Liver (tissue), 9 donors: ENCODE data around the gene PRDX1. TPM values are rescaled to one million over a fixed set of nuclear protein-coding genes. Genes with fewer than 3 reads are reported as not detected.

Source experiments
- DNase-seq: peaks from one replicate; pipeline ENCODE4 v3.0.0-alpha.2; 2017; ENCODE audit warnings: low spot score
- H3K27ac ChIP-seq, 2 donors: one replicate each; pipeline ENCODE4 v1.7.0; 2013; ENCODE audit warnings: inconsistent platforms in 2 of 2, low read length in 2 of 2, control low read depth in 1 of 2, low read depth in 1 of 2, mild to moderate bottlenecking in 1 of 2
- H3K27me3 ChIP-seq, 4 donors: one replicate each; pipeline versions ENCODE4 v1.6.1 to v1.7.0; 2013; ENCODE audit warnings: low read length in 3 of 4, inconsistent platforms in 1 of 4, mild to moderate bottlenecking in 1 of 4, moderate library complexity in 1 of 4; ENCODE audit not compliant: control insufficient read depth in 4 of 4, insufficient read depth in 4 of 4
- H3K36me3 ChIP-seq, 4 donors: one replicate each; pipeline versions ENCODE4 v1.6.1 to v1.7.0; 2013; ENCODE audit warnings: low read length in 3 of 4, mild to moderate bottlenecking in 3 of 4, low read depth in 1 of 4, moderate library complexity in 1 of 4; ENCODE audit not compliant: control insufficient read depth in 4 of 4, insufficient read depth in 3 of 4
- H3K4me1 ChIP-seq, 4 donors: one replicate each; pipeline versions ENCODE4 v1.6.1 to v1.7.0; 2013; ENCODE audit warnings: low read length in 3 of 4, mild to moderate bottlenecking in 3 of 4, moderate library complexity in 1 of 4; ENCODE audit not compliant: control insufficient read depth in 4 of 4, insufficient read depth in 4 of 4
- H3K4me3 ChIP-seq, 3 donors: one replicate each; pipeline versions ENCODE4 v1.6.1 to v1.7.0; 2013; ENCODE audit warnings: low read length in 3 of 3, control low read depth in 1 of 3, low read depth in 1 of 3, mild to moderate bottlenecking in 1 of 3
- H3K9ac ChIP-seq, 2 donors: one replicate each; pipeline ENCODE4 v1.7.0; 2013; ENCODE audit warnings: low read length in 2 of 2, mild to moderate bottlenecking in 2 of 2, moderate library complexity in 2 of 2, control low read depth in 1 of 2, low read depth in 1 of 2
- H3K9me3 ChIP-seq, 4 donors: one replicate each; pipeline versions ENCODE4 v1.6.1 to v1.7.0; 2013; ENCODE audit warnings: low read length in 3 of 4; ENCODE audit not compliant: control insufficient read depth in 4 of 4
- ATF3 ChIP-seq: IDR thresholded peaks from 2 replicates; pipeline ENCODE4 v1.6.1; 2016; ENCODE audit warnings: antibody characterized with exemption
- CTCF ChIP-seq: fragments of 150-350 bp; IDR thresholded peaks from 2 replicates; pipeline ENCODE4 v1.5.1; 2017; ENCODE audit warnings: improper control_type of control experiment, low read depth, low read length; ENCODE audit not compliant: missing input control
- EGR1 ChIP-seq, 2 donors: IDR thresholded peaks; 2 replicates each; pipeline ENCODE4 v1.6.1; 2016 to 2018; ENCODE audit warnings: antibody characterized with exemption in 2 of 2, low read depth in 2 of 2
- FOXA1 ChIP-seq: IDR thresholded peaks from 2 replicates; pipeline ENCODE4 v1.6.1; 2016; ENCODE audit warnings: antibody characterized with exemption
- FOXA2 ChIP-seq: IDR thresholded peaks from 2 replicates; pipeline ENCODE4 v1.6.1; 2016; ENCODE audit warnings: antibody characterized with exemption
- GABPA ChIP-seq, 2 donors: IDR thresholded peaks in 1 of 2; conservative IDR thresholded peaks in 1 of 2; 2 replicates each; pipeline ENCODE4 v1.6.1; 2016; ENCODE audit warnings: antibody characterized with exemption in 2 of 2, mild to moderate bottlenecking in 1 of 2, moderate library complexity in 1 of 2
- HNF4A ChIP-seq, 2 donors: conservative IDR thresholded peaks; 2 replicates each; pipeline ENCODE4 v1.6.1; 2016; ENCODE audit warnings: antibody characterized with exemption in 2 of 2, mild to moderate bottlenecking in 2 of 2
- HNF4G ChIP-seq: IDR thresholded peaks from 2 replicates; pipeline ENCODE4 v1.6.1; 2016; ENCODE audit warnings: antibody characterized with exemption
- JUND ChIP-seq, 2 donors: IDR thresholded peaks; 2 replicates each; pipeline ENCODE4 v1.6.1; 2016; ENCODE audit warnings: antibody characterized with exemption in 2 of 2
- MAX ChIP-seq: IDR thresholded peaks from 2 replicates; pipeline ENCODE4 v1.6.1; 2016; ENCODE audit warnings: antibody characterized with exemption
- NR2F2 ChIP-seq: IDR thresholded peaks from 2 replicates; pipeline ENCODE4 v1.6.1; 2016; ENCODE audit warnings: antibody characterized with exemption
- RAD21 ChIP-seq, 2 donors: IDR thresholded peaks; 2 replicates each; pipeline ENCODE4 v1.6.1; 2016; ENCODE audit warnings: antibody characterized with exemption in 2 of 2, mild to moderate bottlenecking in 2 of 2
- REST ChIP-seq: IDR thresholded peaks from 2 replicates; pipeline ENCODE4 v1.6.1; 2016; ENCODE audit warnings: antibody characterized with exemption, mild to moderate bottlenecking
- RXRA ChIP-seq, 2 donors: IDR thresholded peaks; 2 replicates each; pipeline ENCODE4 v1.6.1; 2017 to 2018; ENCODE audit warnings: antibody characterized with exemption in 2 of 2, mild to moderate bottlenecking in 1 of 2
- SP1 ChIP-seq: IDR thresholded peaks from 2 replicates; pipeline ENCODE4 v1.6.1; 2018; ENCODE audit warnings: antibody characterized with exemption, mild to moderate bottlenecking
- TAF1 ChIP-seq: conservative IDR thresholded peaks from 2 replicates; pipeline ENCODE4 v1.6.1; 2016; ENCODE audit warnings: antibody characterized with exemption, mild to moderate bottlenecking
- YY1 ChIP-seq: IDR thresholded peaks from 2 replicates; pipeline ENCODE4 v1.6.1; 2016; ENCODE audit warnings: antibody characterized with exemption, mild to moderate bottlenecking
- ZBTB33 ChIP-seq: IDR thresholded peaks from 2 replicates; pipeline ENCODE4 v1.6.1; 2016; ENCODE audit warnings: antibody characterized with exemption
- WGBS: extraction: QIAGEN DNeasy Blood & Tissue Kit; methylation state at CpG from one replicate; pipeline ENCODE4 v1.1.7; 2013; 5-methylcytosine and 5-hydroxymethylcytosine counted together
- polyA plus RNA-seq, 2 donors: library from polyadenylated mRNA; stranded (reverse) in 1 of 2; unstranded in 1 of 2; fragments of 200-250 nt in 1 of 2; fragments of >200 nt in 1 of 2; fragmentation: Nextera tagmentation in 1 of 2; extraction: Ambion mirVana in 1 of 2; gene quantifications; one replicate each; pipeline versions ENCODE4 v1.2.1 to v1.2.3, GENCODE V29; 2013 to 2015
- total RNA-seq, 2 donors: library from RNA; depleted of rRNA; stranded (reverse); fragments of >200 nt; gene quantifications; one replicate each; pipeline ENCODE4 v1.2.3, GENCODE V29; 2014
- donor health status: healthy.
- donor health status: healthy.
- donor health status: healthy.
- donor health status: healthy.
- donor health status: healthy.

Gene PRDX1
- total and polyA plus RNA-seq, 4 donors = 270 to 623 (median 397) TPM

GRCh38 chr1:45501505-45501859, 20.2 kb downstream of the PRDX1 start:
- Histone ChIP-seq H3K27me3 (no peaks in the 10 kb centered on the region), H3K36me3 (peaks cover 0 to 2% (median 0%) of the 10 kb centered on the region in 4 donors), H3K4me1 (peaks cover 13 to 52% (median 41%) of the 10 kb centered on the region in 4 donors), H3K4me3 (peak overlapping the region; percentile 56 to 99 (median 73)), H3K27ac (peak overlapping the region; percentile 79 to 94), H3K9ac (peak overlapping the region in 1 of 2 donors; percentile 58), H3K9me3 (no peaks in the 10 kb centered on the region)
- no peak for DNase-seq
- 34% methylated on average over 2 of the region's 2 CpGs for WGBS
- TF ChIP-seq NR2F2 (no peak), FOXA1 (no peak), HNF4G (no peak), MAX (no peak), FOXA2 (no peak), HNF4A (conservative IDR thresholded peaks at IDR 0.05) (no peak), EGR1 (IDR thresholded peaks at IDR 0.05; ENCODE audit: low read depth in 2 of 2) (no peak), YY1 (no peak), ZBTB33 (no peak), TAF1 (no peak), CTCF (no peak), SP1 (no peak), RXRA (IDR thresholded peaks at IDR 0.05) (no peak), GABPA (IDR thresholded peaks at IDR 0.05 in 1 of 2, conservative IDR thresholded peaks at IDR 0.05 in 1 of 2) (no peak), JUND (IDR thresholded peaks at IDR 0.05) (no peak), REST (no peak), RAD21 (IDR thresholded peaks at IDR 0.05) (no peak), ATF3 (no peak)
